Heart right ventricle (tissue), 16 donors: ENCODE measurements around the gene AFDN. TPM values are rescaled to one million over a fixed set of nuclear protein-coding genes. Genes with fewer than 3 reads are reported as not detected.
A peak's percentile ranks its signal among the peaks of the same experiment; 100 is the strongest.

Experiments used
- ATAC-seq, 8 donors: fragments of 200-7000 bp; cut with Tn5 transposase; one replicate each; pipeline ENCODE4 v1.9.1; 2020; ENCODE audit warnings: mild to moderate bottlenecking in 8 of 8, moderate library complexity in 8 of 8, moderate number of reproducible peaks in 1 of 8
- DNase-seq, 2 donors: peaks; one replicate each; pipeline ENCODE4 v3.0.0-alpha.2; 2020
- H3K27ac ChIP-seq, 10 donors: fragments of 200-600 bp; sonication (generic) in 2 of 10; one replicate each; pipeline versions ENCODE4 v1.5.0 to v1.8.0; 2020 to 2022; ENCODE audit warnings: mild to moderate bottlenecking in 3 of 10
- H3K27me3 ChIP-seq, 7 donors: fragments of 200-600 bp; one replicate each; pipeline ENCODE4 v1.8.0; 2021 to 2022; ENCODE audit warnings: mild to moderate bottlenecking in 2 of 7
- H3K36me3 ChIP-seq, 9 donors: fragments of 200-600 bp; sonication (generic) in 1 of 9; one replicate each; pipeline versions ENCODE4 v1.5.0 to v1.8.0; 2020 to 2022; ENCODE audit warnings: mild to moderate bottlenecking in 2 of 9
- H3K4me1 ChIP-seq, 9 donors: fragments of 200-600 bp; sonication (generic) in 1 of 9; one replicate each; pipeline versions ENCODE4 v1.5.0 to v1.8.0; 2020 to 2022; ENCODE audit warnings: mild to moderate bottlenecking in 4 of 9
- H3K4me3 ChIP-seq, 10 donors: fragments of 200-600 bp; sonication (generic) in 2 of 10; one replicate each; pipeline versions ENCODE4 v1.5.0 to v1.8.0; 2020 to 2022; ENCODE audit warnings: mild to moderate bottlenecking in 7 of 10, moderate library complexity in 2 of 10
- H3K9me3 ChIP-seq, 11 donors: fragments of 200-600 bp in 10 of 11; sonication (generic) in 2 of 11; one replicate each; pipeline versions ENCODE4 v1.5.0 to v1.8.0; 2013 to 2022; ENCODE audit warnings: mild to moderate bottlenecking in 2 of 11, control low read depth in 1 of 11, moderate library complexity in 1 of 11
- CTCF ChIP-seq, 9 donors: fragments of 200-600 bp; sonication (generic) in 2 of 9; IDR thresholded peaks; one replicate each; pipeline versions ENCODE4 v1.5.0 to v1.8.0; 2021 to 2022; ENCODE audit warnings: antibody characterized with exemption in 9 of 9, mild to moderate bottlenecking in 5 of 9, moderate library complexity in 1 of 9
- WGBS, 2 donors: extraction: QIAGEN DNeasy Blood & Tissue Kit; methylation state at CpG; one replicate each; pipeline ENCODE4 v1.1.7; 2013; ENCODE audit warnings: inconsistent platforms in 1 of 2; 5-methylcytosine and 5-hydroxymethylcytosine counted together
- intact Hi-C, 10 donors: fragments of 100-400 bp; cut with DNase I; formaldehyde crosslinking; loops; one replicate each; pipeline versions ENCODE4 v1.11.1 to v1.14.2; 2022
- polyA plus RNA-seq, 2 donors: library from polyadenylated mRNA; stranded (reverse); fragments of 200-250 nt; gene quantifications; one replicate each; pipeline ENCODE4 v1.2.3, GENCODE V29; 2013
- total RNA-seq, 10 donors: library from RNA; stranded (reverse); fragmentation: NEBNext Ultra II Directional in 3 of 10; extraction: Animal tissue kit (Norgen Biotek cat#: 25700) in 3 of 10; gene quantifications; one replicate each; pipeline versions ENCODE4 v1.2.1 to v1.2.4, GENCODE V29; 2021 to 2023
- donor health status: Arrhythmogenic right ventricular cardiomyopathy.
- donor health status: ischemic (EF 13 %, LVEDD 7.1; RV severe dilation, severe dysfunction).
- donor health status: healthy with polysubstance abuse.
- donor health status: DM: no; HTN: yes; CAD: no.
- donor health status: DM: no; HTN: no; CAD: no.
- donor health status: ischemic (EF 25% LVEDD 6.9; RV normal size, moderate dysfunction).
- donor health status: ischemic (EF 25% LVEDD 5.7; RV mildly dilated, moderate dysfunction).
- donor health status: healthy.
- donor health status: DM: yes; HTN: yes; CAD: no.
- donor health status: Ischemic cardiomyopathy.
- donor health status: ischemic (EF 35%, LVEDD 5.7; RV mildly dilated, moderate dysfunction).
- donor health status: nonischemic (EF 11% LVEDD 7.7; RV severe dilation, severe dysfunction).
- donor health status: DM: yes; HTN: yes; CAD: no.
- donor health status: PGD.
- donor health status: ischemic (EF 29% LVEDD 5.4; RV normal size, mild dysfunction).
- donor health status: nonischemic (EF 23%, LVEDD 6.1; RV moderate dilation, normal function).

The AFDN gene
- total and polyA plus RNA-seq, 12 donors = 17.4 to 79.9 (median 58.0) TPM

- Histone ChIP-seq H3K9me3 (no peaks in the 10 kb centered on the region), H3K36me3 (no peaks in the 10 kb centered on the region), H3K4me3 (no peak overlapping the region), H3K27ac (no peak overlapping the region), H3K4me1 (peaks cover 0 to 22% (median 7%) of the 10 kb centered on the region in 9 donors), H3K27me3 (peaks cover 0 to 25% (median 4%) of the 10 kb centered on the region in 7 donors)
- intact Hi-C loops = no loop called here
- ATAC-seq = no peak
- WGBS, 2 donors = 79 to 85% methylated on average over 1 of the region's 1 CpG
- DNase-seq = no peak
- no peak for TF ChIP-seq CTCF (IDR thresholded peaks at IDR 0.05)
These were observed 25.4 kb upstream of the AFDN start for GRCh38 chr6:167801263-167801662.

GRCh38 chr6:167802339-167802738 is 24.4 kb upstream of the AFDN start:
- Histone ChIP-seq H3K9me3 (no peaks in the 10 kb centered on the region), H3K36me3 (no peaks in the 10 kb centered on the region), H3K4me3 (no peak overlapping the region), H3K27me3 (peaks cover 0 to 19% (median 0%) of the 10 kb centered on the region in 7 donors), H3K27ac (no peak overlapping the region), H3K4me1 (peaks cover 0 to 12% (median 0%) of the 10 kb centered on the region in 9 donors)
- intact Hi-C loops = no loop called here
- DNase-seq = no peak
- ATAC-seq = no peak
- 96 to 100% methylated on average over 3 of the region's 3 CpGs for WGBS, 2 donors
- TF ChIP-seq CTCF (IDR thresholded peaks at IDR 0.05) = no peak

GRCh38 chr6:167803816-167804215 is 22.9 kb upstream of the AFDN start:
- ATAC-seq = no peak
- H3K4me3 ChIP-seq = no peak overlapping the region
- no peaks in the 10 kb centered on the region for H3K9me3 ChIP-seq
- intact Hi-C loops = no loop called here
- TF ChIP-seq CTCF (IDR thresholded peaks at IDR 0.05) = no peak
- H3K36me3 ChIP-seq = no peaks in the 10 kb centered on the region
- 97% methylated on average over 8 of the region's 8 CpGs for WGBS, 2 donors
- no peak for DNase-seq
- peaks cover 0 to 9% (median 0%) of the 10 kb centered on the region in 7 donors for H3K27me3 ChIP-seq
- H3K4me1 ChIP-seq = peaks cover 0 to 12% (median 0%) of the 10 kb centered on the region in 9 donors
- no peak overlapping the region for H3K27ac ChIP-seq

GRCh38 chr6:167804281-167805013 is 22.3 kb upstream of the AFDN start:
- intact Hi-C loops = no loop called here
- 93 to 97% methylated on average over 24 of the region's 24 CpGs for WGBS, 2 donors
- ATAC-seq = peak in 3 of 8 donors; percentile 13 to 59 (median 14)
- no peak overlapping the region for H3K27ac ChIP-seq
- TF ChIP-seq CTCF (IDR thresholded peaks at IDR 0.05) = no peak
- peaks cover 0 to 6% (median 0%) of the 10 kb centered on the region in 9 donors for H3K4me1 ChIP-seq
- DNase-seq = no peak
- no peak overlapping the region for H3K4me3 ChIP-seq
- H3K9me3 ChIP-seq = no peaks in the 10 kb centered on the region
- peaks cover 0 to 13% (median 0%) of the 10 kb centered on the region in 7 donors for H3K27me3 ChIP-seq
- no peaks in the 10 kb centered on the region for H3K36me3 ChIP-seq
